ENCODE data around the gene HIP1.

Gene HIP1

GRCh38 chr7:75734586-75735458 is 3.9 kb downstream of the HIP1 start:
- H3K4me2 ChIP-seq (ENCODE audit: low read depth, low read length, poor library complexity, severe bottlenecking): no peak overlapping the region
- no peak overlapping the region for H3K4me3 ChIP-seq (ENCODE audit: insufficient read depth, low read length, poor library complexity, severe bottlenecking)
- H3K27me3 ChIP-seq (ENCODE audit: low read length): no peaks in the 10 kb centered on the region
- H3F3A ChIP-seq (ENCODE audit: insufficient read depth): peaks cover 3% of the 10 kb centered on the region; the same call in 1 of the 2 replicates
- H3K9me2 ChIP-seq (replicated peaks; ENCODE audit: insufficient read depth, low read length): no peaks in the 10 kb centered on the region
- no peak for TF ChIP-seq CTCF (IDR thresholded peaks at IDR 0.05; ENCODE audit: insufficient read depth, low read length, poor library complexity, severe bottlenecking)
- no peak for TF ChIP-seq EZH2phosphoT487 (conservative IDR thresholded peaks at IDR 0.05; ENCODE audit: low read length)
- no peak overlapping the region for H3K9ac ChIP-seq (ENCODE audit: low read length)
- H2AFZ ChIP-seq (ENCODE audit: low read depth, low read length, severe bottlenecking): no peak overlapping the region
- H3K9me3 ChIP-seq (ENCODE audit: insufficient read depth, low read length): no peaks in the 10 kb centered on the region
- H3K36me3 ChIP-seq (ENCODE audit: low read length): no peaks in the 10 kb centered on the region
- H3K27ac ChIP-seq (ENCODE audit: low read depth, low read length): no peak overlapping the region
- no peaks in the 10 kb centered on the region for H3K79me2 ChIP-seq (ENCODE audit: insufficient read depth, low read length)
- H4K20me1 ChIP-seq (ENCODE audit: low read depth, low read length): no peaks in the 10 kb centered on the region

- no peak overlapping the region for H2AFZ ChIP-seq (ENCODE audit: low read depth, low read length, severe bottlenecking)
- no peak overlapping the region for H3K4me2 ChIP-seq (ENCODE audit: low read depth, low read length, poor library complexity, severe bottlenecking)
- H3K36me3 ChIP-seq (ENCODE audit: low read length): no peaks in the 10 kb centered on the region
- H3K27me3 ChIP-seq (ENCODE audit: low read length): no peaks in the 10 kb centered on the region
- no peaks in the 10 kb centered on the region for H4K20me1 ChIP-seq (ENCODE audit: low read depth, low read length)
- H3F3A ChIP-seq (ENCODE audit: insufficient read depth): no peaks in the 10 kb centered on the region
- H3K9ac ChIP-seq (ENCODE audit: low read length): no peak overlapping the region
- TF ChIP-seq CTCF (IDR thresholded peaks at IDR 0.05; ENCODE audit: insufficient read depth, low read length, poor library complexity, severe bottlenecking): no peak
- TF ChIP-seq EZH2phosphoT487 (conservative IDR thresholded peaks at IDR 0.05; ENCODE audit: low read length): no peak
- H3K9me3 ChIP-seq (ENCODE audit: insufficient read depth, low read length): no peaks in the 10 kb centered on the region
- no peaks in the 10 kb centered on the region for H3K9me2 ChIP-seq (replicated peaks; ENCODE audit: insufficient read depth, low read length)
- no peak overlapping the region for H3K4me3 ChIP-seq (ENCODE audit: insufficient read depth, low read length, poor library complexity, severe bottlenecking)
- H3K79me2 ChIP-seq (ENCODE audit: insufficient read depth, low read length): no peaks in the 10 kb centered on the region
- H3K27ac ChIP-seq (ENCODE audit: low read depth, low read length): no peak overlapping the region
Observed at GRCh38 chr7:75732764-75733630, 5.7 kb downstream of the HIP1 start.

GRCh38 chr7:75732016-75732521 is 6.7 kb downstream of the HIP1 start:
- H4K20me1 ChIP-seq (ENCODE audit: low read depth, low read length): no peaks in the 10 kb centered on the region

More at GRCh38 chr7:75732016-75732521, 6.7 kb downstream of the HIP1 start:
- H3K4me2 ChIP-seq (ENCODE audit: low read depth, low read length, poor library complexity, severe bottlenecking): no peak overlapping the region
- no peaks in the 10 kb centered on the region for H3K79me2 ChIP-seq (ENCODE audit: insufficient read depth, low read length)
- no peaks in the 10 kb centered on the region for H3K9me3 ChIP-seq (ENCODE audit: insufficient read depth, low read length)
- no peak overlapping the region for H3K4me3 ChIP-seq (ENCODE audit: insufficient read depth, low read length, poor library complexity, severe bottlenecking)
- no peak overlapping the region for H3K27ac ChIP-seq (ENCODE audit: low read depth, low read length)
- no peaks in the 10 kb centered on the region for H3F3A ChIP-seq (ENCODE audit: insufficient read depth)
- H3K36me3 ChIP-seq (ENCODE audit: low read length): no peaks in the 10 kb centered on the region
- TF ChIP-seq CTCF (IDR thresholded peaks at IDR 0.05; ENCODE audit: insufficient read depth, low read length, poor library complexity, severe bottlenecking): no peak
- no peak for TF ChIP-seq EZH2phosphoT487 (conservative IDR thresholded peaks at IDR 0.05; ENCODE audit: low read length)
- no peak overlapping the region for H2AFZ ChIP-seq (ENCODE audit: low read depth, low read length, severe bottlenecking)
- no peaks in the 10 kb centered on the region for H3K27me3 ChIP-seq (ENCODE audit: low read length)
- no peaks in the 10 kb centered on the region for H3K9me2 ChIP-seq (replicated peaks; ENCODE audit: insufficient read depth, low read length)
- H3K9ac ChIP-seq (ENCODE audit: low read length): no peak overlapping the region

All from SU-DHL-6 (cell line).